H1 (cell line): ENCODE results near the gene ULBP1. TPM values are rescaled to one million over a fixed set of nuclear protein-coding genes. Genes with fewer than 3 reads are reported as not detected.

ENCODE experiments used
- CTCF ChIA-PET: fragments of 300-600 bp; sonication (Branson Sonifier 250); formaldehyde crosslinking; loops from one replicate; lab custom pipeline; 2021; ENCODE audit not compliant: partially characterized antibody; lab: Charles Lee
- POLR2A ChIA-PET: fragments of 300-600 bp; sonication (Branson Sonifier 250); formaldehyde crosslinking; loops from one replicate; lab custom pipeline; 2021; ENCODE audit warnings: inconsistent platforms; ENCODE audit not compliant: partially characterized antibody; lab: Charles Lee
- DNase-seq, 2 experiments: peaks; one replicate each; pipeline versions ENCODE4 v3.0.0 to v3.0.0-alpha.2; 2010 to 2022; ENCODE audit warnings: low spot score in 2 of 2, low read depth in 1 of 2, mixed read lengths in 1 of 2
- FAIRE-seq: peaks from 2 replicates; lab custom pipeline; 2011; peaks lifted over from hg19 to GRCh38; lab: Jason Lieb, UNC
- H2AFZ ChIP-seq: 2 replicates; pipeline ENCODE4 v1.8.1; 2012; ENCODE audit warnings: low read length, inconsistent platforms
- H2AK5ac ChIP-seq: 2 replicates; pipeline ENCODE4 v1.6.1; 2013; ENCODE audit warnings: low read depth, low read length
- H2BK120ac ChIP-seq: replicated peaks from 2 replicates; pipeline ENCODE3; 2013; ENCODE audit warnings: low read depth, low read length, inconsistent platforms
- H2BK12ac ChIP-seq: 2 replicates; pipeline ENCODE4 v1.6.1; 2013; ENCODE audit warnings: low read depth, low read length
- H2BK15ac ChIP-seq: 2 replicates; pipeline ENCODE4 v1.6.1; 2013; ENCODE audit warnings: low read length
- H2BK20ac ChIP-seq: 2 replicates; pipeline ENCODE4 v1.6.1; 2013; ENCODE audit warnings: low read length
- H2BK5ac ChIP-seq: 2 replicates; pipeline ENCODE4 v1.6.1; 2013; ENCODE audit warnings: low read depth, low read length
- H3K14ac ChIP-seq: 2 replicates; pipeline ENCODE4 v1.6.1; 2013; ENCODE audit warnings: inconsistent platforms; ENCODE audit not compliant: insufficient read length
- H3K18ac ChIP-seq: 2 replicates; pipeline ENCODE4 v1.6.1; 2013; ENCODE audit warnings: low read length; ENCODE audit errors: extremely low read depth
- H3K23ac ChIP-seq: 2 replicates; pipeline ENCODE4 v1.6.1; 2013; ENCODE audit warnings: inconsistent platforms; ENCODE audit not compliant: insufficient read length
- H3K23me2 ChIP-seq: 2 replicates; pipeline ENCODE4 v1.6.1; 2013; ENCODE audit warnings: low read depth, low read length
- H3K27ac ChIP-seq: 2 replicates; pipeline ENCODE4 v1.6.1; 2011; ENCODE audit warnings: low read depth, low read length, inconsistent platforms
- H3K27me3 ChIP-seq, 4 experiments: replicated peaks in 1 of 4; 1 replicate in 1 of 4; 2 replicates in 3 of 4; pipeline versions ENCODE4 v1.6.1 to v1.8.1; 2011 to 2013; ENCODE audit warnings: low read length in 3 of 4, mild to moderate bottlenecking in 3 of 4, inconsistent platforms in 2 of 4, mixed read lengths in 2 of 4, moderate library complexity in 1 of 4; ENCODE audit not compliant: control insufficient read depth in 3 of 4, insufficient read depth in 3 of 4; ENCODE audit errors: extremely low read depth in 1 of 4
- H3K36me3 ChIP-seq, 4 experiments: 2 replicates each; pipeline versions ENCODE4 v1.6.1 to v1.8.1; 2011 to 2013; ENCODE audit warnings: mild to moderate bottlenecking in 4 of 4, low read length in 3 of 4, moderate library complexity in 2 of 4, control low read depth in 1 of 4, inconsistent platforms in 1 of 4; ENCODE audit not compliant: insufficient read depth in 4 of 4, control insufficient read depth in 2 of 4
- H3K4ac ChIP-seq: replicated peaks from 2 replicates; pipeline ENCODE3; 2013; ENCODE audit warnings: low read length, low read depth, mixed read lengths, inconsistent platforms; ENCODE audit not compliant: insufficient read length
- H3K4me1 ChIP-seq, 4 experiments: replicated peaks in 1 of 4; 1 replicate in 1 of 4; 2 replicates in 3 of 4; pipeline versions ENCODE4 v1.6.1 to v1.8.1; 2011 to 2013; ENCODE audit warnings: low read length in 3 of 4, inconsistent platforms in 2 of 4, mixed read lengths in 1 of 4; ENCODE audit not compliant: insufficient read depth in 4 of 4, control insufficient read depth in 3 of 4
- H3K4me2 ChIP-seq, 2 experiments: 2 replicates each; pipeline versions ENCODE4 v1.6.1 to v1.8.1; 2011 to 2013; ENCODE audit warnings: low read depth in 2 of 2, low read length in 2 of 2, control low read depth in 1 of 2, inconsistent platforms in 1 of 2, mild to moderate bottlenecking in 1 of 2; ENCODE audit not compliant: insufficient read depth in 1 of 2
- H3K4me3 ChIP-seq, 4 experiments: fragments of 200-600, 300-600 bp in 1 of 4; sonication (generic), shearing (Covaris generic), sonication (Bioruptor Twin) in 1 of 4; 2 replicates each; pipeline versions ENCODE4 v1.5.1 to v1.8.1; 2011 to 2016; ENCODE audit warnings: low read length in 4 of 4, low read depth in 3 of 4, control low read depth in 2 of 4, inconsistent platforms in 2 of 4, mild to moderate bottlenecking in 2 of 4, mixed read lengths in 1 of 4, moderate library complexity in 1 of 4; ENCODE audit not compliant: insufficient read depth in 2 of 4; ENCODE audit errors: extremely low read depth in 1 of 4
- H3K56ac ChIP-seq: replicated peaks from 2 replicates; pipeline ENCODE3; 2013; ENCODE audit warnings: low read depth, mild to moderate bottlenecking, mixed read lengths, low read length, inconsistent platforms; ENCODE audit not compliant: insufficient read length
- H3K79me1 ChIP-seq: 2 replicates; pipeline ENCODE4 v1.6.1; 2013; ENCODE audit warnings: low read depth, low read length, control low read depth
- H3K79me2 ChIP-seq, 2 experiments: 2 replicates each; pipeline versions ENCODE4 v1.6.1 to v1.8.1; 2012 to 2013; ENCODE audit warnings: low read length in 2 of 2, mild to moderate bottlenecking in 2 of 2, inconsistent platforms in 1 of 2; ENCODE audit not compliant: insufficient read depth in 2 of 2, control insufficient read depth in 1 of 2
- H3K9ac ChIP-seq, 4 experiments: replicated peaks in 1 of 4; 1 replicate in 1 of 4; 2 replicates in 3 of 4; pipeline versions ENCODE4 v1.6.1 to v1.8.1; 2011 to 2013; ENCODE audit warnings: low read depth in 3 of 4, low read length in 3 of 4, control low read depth in 2 of 4, mild to moderate bottlenecking in 2 of 4, moderate library complexity in 2 of 4, inconsistent platforms in 1 of 4; ENCODE audit errors: extremely low read depth in 1 of 4
- H3K9me3 ChIP-seq, 2 experiments: 2 replicates each; pipeline versions ENCODE4 v1.6.1 to v1.8.1; 2012 to 2013; ENCODE audit warnings: mild to moderate bottlenecking in 2 of 2, moderate library complexity in 2 of 2, control low read depth in 1 of 2, inconsistent platforms in 1 of 2, low read depth in 1 of 2, low read length in 1 of 2, mixed read lengths in 1 of 2; ENCODE audit not compliant: insufficient read depth in 2 of 2
- H4K20me1 ChIP-seq, 2 experiments: replicated peaks in 1 of 2; 2 replicates each; pipeline versions ENCODE3 to v1.8.1; 2011 to 2013; ENCODE audit warnings: inconsistent platforms in 2 of 2, low read length in 2 of 2, mild to moderate bottlenecking in 1 of 2; ENCODE audit not compliant: insufficient read depth in 2 of 2, control insufficient read depth in 1 of 2
- H4K5ac ChIP-seq: 2 replicates; pipeline ENCODE4 v1.6.1; 2013; ENCODE audit warnings: low read length, low read depth, mixed read lengths, inconsistent platforms; ENCODE audit not compliant: insufficient read length
- H4K8ac ChIP-seq: 2 replicates; pipeline ENCODE4 v1.8.0; 2013; ENCODE audit warnings: mild to moderate bottlenecking, moderate library complexity, low read length, inconsistent platforms; ENCODE audit not compliant: insufficient read depth; ENCODE audit errors: extremely low read depth
- H4K91ac ChIP-seq: replicated peaks from 2 replicates; pipeline ENCODE3; 2013; ENCODE audit warnings: low read length, mixed read lengths, inconsistent platforms; ENCODE audit not compliant: insufficient read length
- EGR1 ChIP-seq: IDR thresholded peaks from 2 replicates; pipeline ENCODE4 v1.6.1; 2011; ENCODE audit warnings: low read depth, low read length, borderline replicate concordance
- EZH2 ChIP-seq: fragments of 200-600 bp; sonication (generic); IDR thresholded peaks from 2 replicates; pipeline ENCODE4 v1.7.1; 2012; ENCODE audit warnings: low read depth, mild to moderate bottlenecking, moderate library complexity, low read length, inconsistent platforms; ENCODE audit not compliant: severe bottlenecking
- KDM4A ChIP-seq: IDR thresholded peaks from one replicate; pipeline ENCODE4 v1.7.1; 2012; ENCODE audit warnings: low read depth, mild to moderate bottlenecking, moderate library complexity, low read length, inconsistent platforms; ENCODE audit not compliant: severe bottlenecking
- SIX5 ChIP-seq: IDR thresholded peaks from 2 replicates; pipeline ENCODE4 v1.6.1; 2011; ENCODE audit warnings: mild to moderate bottlenecking, low read depth, low read length
- SUZ12 ChIP-seq: fragments of 200-600 bp; sonication (generic); IDR thresholded peaks from 2 replicates; pipeline ENCODE4 v1.6.1; 2012; ENCODE audit warnings: mild to moderate bottlenecking, inconsistent platforms, low read length, moderate library complexity, mixed read lengths
- WGBS, 2 experiments: shearing (Covaris generic) in 1 of 2; methylation state at CpG; one replicate each; pipeline versions ENCODE4 v1.1.6 to v1.1.7; 2013 to 2015; ENCODE audit warnings: low lambda C conversion rate in 2 of 2, mixed read lengths in 2 of 2, inconsistent platforms in 1 of 2, low coverage in 1 of 2, missing lambda C conversion rate in 1 of 2; ENCODE audit not compliant: insufficient replicate concordance in 2 of 2, insufficient coverage in 1 of 2, insufficient read length in 1 of 2; ENCODE audit errors: extremely low coverage in 1 of 2, missing lambda C conversion rate in 1 of 2; 5-methylcytosine and 5-hydroxymethylcytosine counted together
- polyA plus RNA-seq, 7 experiments: library from polyadenylated mRNA; depleted of rRNA in 3 of 7; stranded (reverse) in 5 of 7; unstranded in 2 of 7; fragments of >200 nt in 5 of 7; fragments of 200-250 nt in 2 of 7; gene quantifications; 1 replicate in 5 of 7; 2 replicates in 1 of 7; 4 replicates in 1 of 7; pipeline versions ENCODE4 v1.2.1 to v1.2.3, GENCODE V29; 2011 to 2013; ENCODE audit warnings: missing spikeins in 2 of 7, mixed read lengths in 2 of 7
- total RNA-seq: library from RNA; stranded (reverse); fragmentation: NEBNext Ultra II Directional; extraction: Animal tissue kit (Norgen Biotek cat#: 25700); gene quantifications from 2 replicates; pipeline ENCODE4 v1.2.1, GENCODE V29; 2021
- TF ChIP-seq, protein P1 (sequence below): IDR thresholded peaks from 2 replicates; pipeline ENCODE4 v1.6.1; 2011; ENCODE audit warnings: low read depth, mild to moderate bottlenecking, low read length; ENCODE audit not compliant: insufficient read depth

ULBP1 gene
- total and polyA plus RNA-seq, 2 of the 8 experiments (the other 6 are each of a cell fraction or from before 2014, with no cell fraction given): 0.32 to 0.60 TPM

DNA sequence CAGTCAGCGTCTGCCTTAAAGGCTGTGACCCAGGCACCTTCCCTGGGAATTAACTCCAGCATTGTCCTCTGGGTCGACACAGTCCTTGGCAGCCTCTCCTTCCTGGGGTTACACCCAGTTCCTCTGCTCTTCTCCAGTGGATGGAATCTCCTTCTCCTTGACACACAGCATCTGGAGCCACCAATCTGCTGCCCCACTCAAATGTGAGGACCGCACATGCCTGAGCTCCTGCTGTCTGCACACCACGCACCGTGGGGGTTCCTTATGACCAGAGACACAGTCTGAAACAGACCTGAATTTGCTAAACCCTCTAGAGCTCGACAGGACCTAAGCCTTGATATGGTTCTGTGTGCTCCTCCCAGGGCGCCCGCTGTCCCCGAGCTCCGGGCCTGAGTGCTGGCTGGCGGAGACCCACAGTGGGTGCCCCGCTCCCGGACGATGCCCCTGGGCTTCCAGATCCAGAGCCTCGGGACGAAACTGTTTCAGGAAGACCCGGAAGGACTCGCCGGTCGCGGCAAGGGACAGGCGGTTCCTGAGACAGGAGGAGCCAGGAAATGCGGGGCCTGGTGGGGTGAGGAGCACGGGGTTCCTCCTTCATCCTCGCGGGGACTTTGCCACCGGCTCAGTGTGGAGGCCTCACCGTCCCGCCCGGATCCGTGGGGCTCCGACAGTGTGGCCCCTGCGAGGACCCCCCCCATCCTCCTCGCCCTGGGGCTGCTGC is 38.3 kb upstream of the ULBP1 start:
- no peaks in the 10 kb centered on the region for H3K79me1 ChIP-seq
- no peak overlapping the region for H3K23ac ChIP-seq
- H3K4me2 ChIP-seq: peak overlapping the region; percentile 6 to 82
- POLR2A ChIA-PET: no interaction called here
- no peak overlapping the region; the same call in 1 of the 2 replicates for H3K18ac ChIP-seq
- H2BK5ac ChIP-seq: no peak overlapping the region
- CTCF ChIA-PET: interaction anchor here (0.5 to 2.5 kb wide), 14 partner anchors 9 to 293 kb away, joined by 3 to 27 read pairs (median 4); no protein-coding TSS in a partner anchor
- peaks cover 0 to 3% (median 0%) of the 10 kb centered on the region in 4 experiments; a peak in 1 of 8 replicates for H3K36me3 ChIP-seq
- H2BK120ac ChIP-seq: no peak overlapping the region
- H2AK5ac ChIP-seq: no peak overlapping the region
- no peak overlapping the region for H3K56ac ChIP-seq
- peaks cover 39 to 61% (median 56%) of the 10 kb centered on the region in 4 experiments for H3K27me3 ChIP-seq
- H4K20me1 ChIP-seq: peaks cover 3 to 4% of the 10 kb centered on the region in 2 experiments
- H2AFZ ChIP-seq: peak overlapping the region; percentile 54; the same call in 1 of the 2 replicates
- TF ChIP-seq EGR1 (no peak), SUZ12 (peak; percentile 87), EZH2 (peak; percentile 88), KDM4A (peak; percentile 55), SIX5 (no peak)
- TF ChIP-seq, protein P1, sequence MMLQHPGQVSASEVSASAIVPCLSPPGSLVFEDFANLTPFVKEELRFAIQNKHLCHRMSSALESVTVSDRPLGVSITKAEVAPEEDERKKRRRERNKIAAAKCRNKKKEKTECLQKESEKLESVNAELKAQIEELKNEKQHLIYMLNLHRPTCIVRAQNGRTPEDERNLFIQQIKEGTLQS: no peak
- H3K4ac ChIP-seq: no peak overlapping the region
- no peaks in the 10 kb centered on the region for H3K79me2 ChIP-seq
- peak overlapping the region; percentile 13 to 64 (median 56); a peak in 7 of 8 replicates for H3K4me3 ChIP-seq
- peak overlapping the region; percentile 35; the same call in 1 of the 2 replicates for H4K8ac ChIP-seq
- H4K91ac ChIP-seq: no peak overlapping the region
- no peak for FAIRE-seq
- no peak overlapping the region for H4K5ac ChIP-seq
- peaks cover 12% of the 10 kb centered on the region; the same call in 1 of the 2 replicates for H3K23me2 ChIP-seq
- no peak overlapping the region for H2BK12ac ChIP-seq
- WGBS, 2 experiments: 20% methylated on average over 24 of the region's 34 CpGs; no CpG with 5 or more reads in 1 of the 2 experiments
- no peak overlapping the region for H3K14ac ChIP-seq
- no peaks in the 10 kb centered on the region; a peak in 1 of 4 replicates for H3K9me3 ChIP-seq
- no peak overlapping the region for H2BK20ac ChIP-seq
- no peak overlapping the region for H3K9ac ChIP-seq
- no peak overlapping the region for H2BK15ac ChIP-seq
- DNase-seq: peak in 1 of 2 experiments; percentile 47
- peaks cover 0 to 5% (median 0%) of the 10 kb centered on the region in 4 experiments; a peak in 2 of 7 replicates for H3K4me1 ChIP-seq
- H3K27ac ChIP-seq: no peak overlapping the region
